Right cardiac atrium (tissue), 5 donors: ENCODE data around the gene SCGB1A1. TPM values are rescaled to one million over a fixed set of nuclear protein-coding genes. Genes with fewer than 3 reads are reported as not detected.

Experiments used
- ATAC-seq, 2 donors: fragments of 200-7000 bp; cut with Tn5 transposase; one replicate each; pipeline versions ENCODE4 v1.8.0 to v1.9.1; 2020; ENCODE audit warnings: moderate library complexity in 2 of 2, mild to moderate bottlenecking in 1 of 2
- DNase-seq, 3 donors: peaks; one replicate each; pipeline ENCODE4 v3.0.0-alpha.2; 2020
- H3K27ac ChIP-seq: one replicate; pipeline ENCODE4 v1.5.1; 2013; ENCODE audit warnings: mild to moderate bottlenecking, low read length, control low read depth, moderate library complexity
- H3K27me3 ChIP-seq: one replicate; pipeline ENCODE4 v1.6.1; 2013; ENCODE audit not compliant: control insufficient read depth, insufficient read depth
- H3K4me1 ChIP-seq: one replicate; pipeline ENCODE4 v1.6.1; 2013; ENCODE audit warnings: low read length; ENCODE audit not compliant: control insufficient read depth, insufficient read depth
- H3K4me3 ChIP-seq: one replicate; pipeline ENCODE4 v1.5.1; 2013; ENCODE audit warnings: low read length, control low read depth
- H3K9me3 ChIP-seq: one replicate; pipeline ENCODE4 v1.6.1; 2013; ENCODE audit warnings: low read length; ENCODE audit not compliant: control insufficient read depth
- WGBS: extraction: QIAGEN DNeasy Blood & Tissue Kit; methylation state at CpG from one replicate; pipeline ENCODE4 v1.1.7; 2013; 5-methylcytosine and 5-hydroxymethylcytosine counted together
- intact Hi-C, 4 donors: fragments of 100-400 bp; cut with DNase I; formaldehyde crosslinking; loops; one replicate each; pipeline versions ENCODE4 v1.11.0 to v1.14.0; 2022 to 2023
- polyA plus RNA-seq: library from polyadenylated mRNA; stranded (reverse); fragments of 200-250 nt; gene quantifications from one replicate; pipeline ENCODE4 v1.2.3, GENCODE V29; 2013
- total RNA-seq, 4 donors: library from RNA; stranded (reverse); fragmentation: NEBNext Ultra II Directional; extraction: Animal tissue kit (Norgen Biotek cat#: 25700); gene quantifications; one replicate each; pipeline ENCODE4 v1.2.1, GENCODE V29; 2021
- donor health status: healthy with polysubstance abuse.
- donor health status: DM: no; HTN: yes; CAD: no.
- donor health status: DM: no; HTN: no; CAD: no.
- donor health status: DM: no; HTN: yes; CAD: no; lungs with severe emphysema.
- donor health status: DM: yes; HTN: yes; CAD: no.

The SCGB1A1 gene
- total and polyA plus RNA-seq, 5 donors: not detected

- WGBS: 96% methylated on average over 6 of the region's 6 CpGs
- Histone ChIP-seq H3K27ac (no peak overlapping the region), H3K9me3 (no peaks in the 10 kb centered on the region), H3K4me3 (no peak overlapping the region), H3K4me1 (peaks cover 10% of the 10 kb centered on the region), H3K27me3 (no peaks in the 10 kb centered on the region)
- DNase-seq (no peak), ATAC-seq (no peak)
- intact Hi-C loops: loop anchor here in 1 of 4 donors (10.0 kb wide), 1 partner anchor 140 kb away; the partner anchor contains the start of gene AHNAK
Observed at GRCh38 chr11:62404435-62404834, 14.4 kb upstream of the SCGB1A1 start.

GRCh38 chr11:62404901-62405300, 13.9 kb upstream of the SCGB1A1 start:
- ATAC-seq (no peak), DNase-seq (no peak)
- Histone ChIP-seq H3K4me3 (no peak overlapping the region), H3K4me1 (peaks cover 5% of the 10 kb centered on the region), H3K27ac (no peak overlapping the region), H3K9me3 (no peaks in the 10 kb centered on the region), H3K27me3 (no peaks in the 10 kb centered on the region)
- WGBS: 80% methylated on average over 5 of the region's 5 CpGs
- intact Hi-C loops: loop anchor here in 1 of 4 donors (10.0 kb wide), 1 partner anchor 140 kb away; the partner anchor contains the start of gene AHNAK

- Histone ChIP-seq H3K4me3 (no peak overlapping the region), H3K9me3 (no peaks in the 10 kb centered on the region), H3K27ac (no peak overlapping the region), H3K27me3 (no peaks in the 10 kb centered on the region), H3K4me1 (peaks cover 5% of the 10 kb centered on the region)
- WGBS: 56% methylated on average over 4 of the region's 4 CpGs
- no peak for ATAC-seq
- intact Hi-C loops: loop anchor here in 1 of 4 donors (10.0 kb wide), 1 partner anchor 139 kb away; the partner anchor contains the start of gene AHNAK
- DNase-seq: no peak
Observed at GRCh38 chr11:62406034-62406433, 12.8 kb upstream of the SCGB1A1 start.

- WGBS: 91% methylated on average over 8 of the region's 8 CpGs
- Histone ChIP-seq H3K27me3 (no peaks in the 10 kb centered on the region), H3K4me3 (no peak overlapping the region), H3K4me1 (no peaks in the 10 kb centered on the region), H3K27ac (no peak overlapping the region), H3K9me3 (no peaks in the 10 kb centered on the region)
- DNase-seq: no peak
- no peak for ATAC-seq
- intact Hi-C loops: loop anchor here in 1 of 4 donors (10.0 kb wide), 1 partner anchor 135 kb away; the partner anchor contains the start of gene AHNAK
Observed at GRCh38 chr11:62409831-62410230, 9.0 kb upstream of the SCGB1A1 start.

GRCh38 chr11:62410972-62411371, 7.9 kb upstream of the SCGB1A1 start:
- H3K27me3 ChIP-seq: no peaks in the 10 kb centered on the region
- intact Hi-C loops: no loop called here
- no peak for DNase-seq
- H3K27ac ChIP-seq: no peak overlapping the region
- no peak for ATAC-seq
- H3K4me3 ChIP-seq: no peak overlapping the region
- 89% methylated on average over 8 of the region's 8 CpGs for WGBS
- H3K9me3 ChIP-seq: no peaks in the 10 kb centered on the region
- no peaks in the 10 kb centered on the region for H3K4me1 ChIP-seq

GRCh38 chr11:62411524-62411923, 7.3 kb upstream of the SCGB1A1 start:
- 71% methylated on average over 5 of the region's 5 CpGs for WGBS
- no peak for ATAC-seq

GRCh38 chr11:62413060-62413696, 5.7 kb upstream of the SCGB1A1 start:
- no peak for DNase-seq
- Histone ChIP-seq H3K4me1 (no peaks in the 10 kb centered on the region), H3K27me3 (no peaks in the 10 kb centered on the region), H3K9me3 (no peaks in the 10 kb centered on the region), H3K27ac (no peak overlapping the region), H3K4me3 (no peak overlapping the region)
- WGBS: 63% methylated on average over 8 of the region's 8 CpGs
- intact Hi-C loops: no loop called here
- ATAC-seq: peak in 1 of 2 donors; percentile 48

More at GRCh38 chr11:62411524-62411923, 7.3 kb upstream of the SCGB1A1 start:
- Histone ChIP-seq H3K27me3 (no peaks in the 10 kb centered on the region), H3K4me1 (no peaks in the 10 kb centered on the region), H3K27ac (no peak overlapping the region), H3K9me3 (no peaks in the 10 kb centered on the region), H3K4me3 (no peak overlapping the region)
- intact Hi-C loops: no loop called here
- no peak for DNase-seq

- Histone ChIP-seq H3K4me3 (no peak overlapping the region), H3K4me1 (no peaks in the 10 kb centered on the region), H3K27ac (no peak overlapping the region), H3K9me3 (no peaks in the 10 kb centered on the region), H3K27me3 (no peaks in the 10 kb centered on the region)
- ATAC-seq: no peak
- 89% methylated on average over 12 of the region's 12 CpGs for WGBS
- no peak for DNase-seq
- intact Hi-C loops: no loop called here
Observed at GRCh38 chr11:62416596-62416995, 2.2 kb upstream of the SCGB1A1 start.

GRCh38 chr11:62418136-62418535, 697 bp upstream of the SCGB1A1 start:
- Histone ChIP-seq H3K27ac (no peak overlapping the region), H3K9me3 (no peaks in the 10 kb centered on the region), H3K27me3 (no peaks in the 10 kb centered on the region), H3K4me1 (no peaks in the 10 kb centered on the region), H3K4me3 (no peak overlapping the region)
- no peak for ATAC-seq
- WGBS: 87% methylated on average over 5 of the region's 5 CpGs
- DNase-seq: no peak
- intact Hi-C loops: no loop called here

- DNase-seq (no peak), ATAC-seq (peak in 1 of 2 donors; percentile 49)
- peak overlapping the region; percentile 75 for H3K27ac ChIP-seq
- 26% methylated on average over 5 of the region's 5 CpGs for WGBS
- H3K4me1 ChIP-seq: no peaks in the 10 kb centered on the region
- H3K9me3 ChIP-seq: no peaks in the 10 kb centered on the region
- intact Hi-C loops: no loop called here
- H3K4me3 ChIP-seq: no peak overlapping the region
- no peaks in the 10 kb centered on the region for H3K27me3 ChIP-seq
Observed at GRCh38 chr11:62419314-62419929, 589 bp downstream of the SCGB1A1 start.

GRCh38 chr11:62419943-62420342, 1.1 kb downstream of the SCGB1A1 start:
- no peak overlapping the region for H3K27ac ChIP-seq
- no peak overlapping the region for H3K4me3 ChIP-seq
- no peaks in the 10 kb centered on the region for H3K27me3 ChIP-seq
- H3K9me3 ChIP-seq: no peaks in the 10 kb centered on the region
- DNase-seq (no peak), ATAC-seq (no peak)
- 37% methylated on average over 1 of the region's 1 CpG for WGBS
- intact Hi-C loops: loop anchor here in 1 of 4 donors (10.0 kb wide), 2 partner anchors 85 to 135 kb away; no protein-coding TSS in a partner anchor
- no peaks in the 10 kb centered on the region for H3K4me1 ChIP-seq
